RPMI8226 (cell line): ENCODE measurements around the gene TBL1X.

Experiments used
- DNase-seq: peaks from one replicate; pipeline ENCODE4 v3.0.0-alpha.2; 2015

TBL1X gene

GRCh38 chrX:9784332-9784731, 319.5 kb downstream of the TBL1X start:
- no peak for DNase-seq

GRCh38 chrX:9785254-9785943, 320.5 kb downstream of the TBL1X start:
- no peak for DNase-seq

DNA sequence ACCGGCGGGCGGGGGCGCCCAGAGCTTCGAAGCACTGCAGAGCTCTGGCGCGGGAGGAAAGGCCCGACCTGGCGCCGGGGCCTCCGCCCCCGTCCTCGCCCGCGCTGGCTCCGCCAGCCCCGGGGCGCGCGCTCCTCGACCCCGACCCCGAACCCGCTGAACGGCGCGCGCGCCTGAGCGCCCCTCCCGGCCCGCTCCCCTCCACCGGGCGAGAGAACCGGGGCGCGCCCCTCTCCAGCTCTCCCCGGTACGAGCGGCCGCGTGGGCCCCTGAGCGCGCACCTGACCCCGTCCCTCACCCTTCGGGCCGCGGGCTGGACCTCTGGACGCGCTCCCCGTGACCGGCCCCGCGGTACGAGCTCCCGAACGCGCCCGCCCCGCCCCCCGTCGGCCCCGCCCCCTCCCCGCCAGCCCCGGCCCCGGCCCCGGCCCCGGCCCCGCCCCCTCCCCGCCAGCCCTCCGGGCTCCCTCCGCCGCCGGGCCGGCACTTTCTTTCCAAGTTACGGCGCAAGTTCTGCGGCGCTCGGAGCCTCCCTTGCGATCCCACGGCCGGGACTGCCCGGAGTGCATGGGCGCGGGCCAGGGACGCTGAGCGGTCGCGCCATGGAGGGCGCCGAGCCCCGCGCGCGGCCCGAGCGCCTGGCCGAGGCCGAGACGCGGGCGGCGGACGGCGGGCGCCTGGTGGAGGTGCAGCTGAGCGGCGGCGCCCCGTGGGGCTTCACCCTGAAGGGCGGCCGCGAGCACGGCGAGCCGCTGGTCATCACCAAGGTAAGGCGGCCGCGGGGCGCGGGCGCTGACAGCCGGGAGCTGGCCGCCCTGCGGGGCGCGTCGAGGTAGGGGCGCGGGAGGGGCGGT, 321.3 kb downstream of the TBL1X start, which contains the start of gene SHROOM2:
Gene SHROOM2 (plus strand): TSS at position 486 of the 854 bp plus-strand sequence. CDS start 117 bp downstream, at position 603.
- DNase-seq: no peak

GRCh38 chrX:9786798-9787635, 322.2 kb downstream of the TBL1X start:
- no peak for DNase-seq

GRCh38 chrX:9788911-9789310, 324.1 kb downstream of the TBL1X start:
- no peak for DNase-seq

- no peak for DNase-seq
These were observed 324.7 kb downstream of the TBL1X start for GRCh38 chrX:9789555-9789954.
